GM12872 (cell line): ENCODE data around the gene CALN1.

ENCODE experiments used
- CTCF ChIP-seq: IDR thresholded peaks from 3 replicates; pipeline ENCODE4 v1.5.1; 2011; ENCODE audit warnings: low read depth, mild to moderate bottlenecking, low read length, moderate library complexity; ENCODE audit not compliant: insufficient read depth

Gene CALN1

GRCh38 chr7:72243329-72243728 is 168.8 kb downstream of the CALN1 start:
- TF ChIP-seq CTCF: no peak

GRCh38 chr7:72235351-72235750 is 176.8 kb downstream of the CALN1 start:
- no peak for TF ChIP-seq CTCF

GRCh38 chr7:72234086-72234485 is 178.1 kb downstream of the CALN1 start:
- no peak for TF ChIP-seq CTCF

GRCh38 chr7:72230281-72230680 is 181.9 kb downstream of the CALN1 start:
- no peak for TF ChIP-seq CTCF

- no peak for TF ChIP-seq CTCF
Measured at GRCh38 chr7:72223351-72223750, 188.8 kb downstream of the CALN1 start.

- TF ChIP-seq CTCF: no peak
Measured at GRCh38 chr7:72222136-72222535, 190.0 kb downstream of the CALN1 start.

- no peak for TF ChIP-seq CTCF
Measured at GRCh38 chr7:72219500-72219899, 192.6 kb downstream of the CALN1 start.

- TF ChIP-seq CTCF: no peak
Measured at GRCh38 chr7:72217151-72217550, 195.0 kb downstream of the CALN1 start.
